Neural progenitor cell (in vitro differentiated cells): ENCODE data around the gene INSIG1. TPM values are rescaled to one million over a fixed set of nuclear protein-coding genes. Genes with fewer than 3 reads are reported as not detected.

Experiments used
- DNase-seq: peaks from one replicate; pipeline ENCODE4 v3.0.0-alpha.2; 2016; ENCODE audit warnings: low spot score
- H2AFZ ChIP-seq: fragments of 200-600 bp; sonication (generic); replicated peaks from 2 replicates; pipeline ENCODE4 v1.6.1; 2016; ENCODE audit warnings: antibody characterized with exemption
- H3F3A ChIP-seq: fragments of 200-600 bp; sonication (generic); 2 replicates; pipeline ENCODE4 v1.6.1; 2016; ENCODE audit warnings: antibody characterized with exemption, low read depth
- H3K27ac ChIP-seq: fragments of 200-600 bp; sonication (generic); 2 replicates; pipeline ENCODE4 v1.5.1; 2016; ENCODE audit warnings: mild to moderate bottlenecking
- H3K27me3 ChIP-seq: fragments of 200-600 bp; sonication (generic); 2 replicates; pipeline ENCODE4 v1.6.1; 2016; ENCODE audit warnings: mild to moderate bottlenecking, moderate library complexity
- H3K36me3 ChIP-seq: fragments of 200-600 bp; sonication (generic); 2 replicates; pipeline ENCODE4 v1.5.1; 2016
- H3K4me1 ChIP-seq: fragments of 200-600 bp; sonication (generic); 2 replicates; pipeline ENCODE4 v1.6.1; 2016; ENCODE audit warnings: mixed run types
- H3K4me2 ChIP-seq: fragments of 200-600 bp; sonication (generic); 2 replicates; pipeline ENCODE4 v1.6.1; 2016
- H3K4me3 ChIP-seq: fragments of 200-600 bp; sonication (generic); 2 replicates; pipeline ENCODE4 v1.5.1; 2016
- H3K79me2 ChIP-seq: fragments of 200-600 bp; sonication (generic); 2 replicates; pipeline ENCODE4 v1.6.1; 2016; ENCODE audit warnings: low read depth
- H3K9ac ChIP-seq: fragments of 200-600 bp; sonication (generic); 2 replicates; pipeline ENCODE4 v1.6.1; 2016
- H3K9me3 ChIP-seq: fragments of 200-600 bp; sonication (generic); 2 replicates; pipeline ENCODE4 v1.5.1; 2016; ENCODE audit warnings: low read depth
- H4K20me1 ChIP-seq: fragments of 200-600 bp; sonication (generic); 2 replicates; pipeline ENCODE4 v1.6.1; 2016; ENCODE audit warnings: low read depth
- H3K27ac Mint-ChIP-seq: 3 replicates; pipeline ENCODE4 v1.8.0; 2021; ENCODE audit warnings: mixed read lengths
- H3K27me3 Mint-ChIP-seq: 2 replicates; pipeline ENCODE4 v1.8.0; 2022; ENCODE audit warnings: low read depth, mild to moderate bottlenecking, inconsistent platforms, moderate library complexity, mixed read lengths; ENCODE audit not compliant: insufficient read depth
- H3K36me3 Mint-ChIP-seq: 3 replicates; pipeline ENCODE4 v1.8.0; 2021; ENCODE audit warnings: mixed read lengths
- H3K4me1 Mint-ChIP-seq: 3 replicates; pipeline ENCODE4 v1.8.0; 2021; ENCODE audit warnings: mixed read lengths
- H3K4me3 Mint-ChIP-seq: 3 replicates; pipeline ENCODE4 v1.8.0; 2021; ENCODE audit warnings: mild to moderate bottlenecking, moderate library complexity, mixed read lengths
- H3K9me3 Mint-ChIP-seq: 3 replicates; pipeline ENCODE4 v1.8.0; 2020; ENCODE audit warnings: mixed read lengths
- CTCF ChIP-seq: fragments of 200-600 bp; sonication (generic); IDR thresholded peaks from 2 replicates; pipeline ENCODE4 v1.5.1; 2017; ENCODE audit warnings: antibody characterized with exemption, mild to moderate bottlenecking
- EZH2 ChIP-seq: fragments of 200-600 bp; sonication (generic); IDR thresholded peaks from 2 replicates; pipeline ENCODE4 v1.6.1; 2017; ENCODE audit warnings: antibody characterized with exemption, mild to moderate bottlenecking, moderate library complexity
- EZH2phosphoT487 ChIP-seq: fragments of 200-600 bp; sonication (generic); IDR thresholded peaks from 2 replicates; pipeline ENCODE4 v1.6.1; 2017; ENCODE audit warnings: antibody characterized with exemption
- total RNA-seq: library from RNA; depleted of rRNA; stranded (reverse); fragments of >200 nt; gene quantifications from 2 replicates; pipeline ENCODE4 v1.2.3, GENCODE V29; 2015; ENCODE audit warnings: low replicate concordance

INSIG1 gene
- total RNA-seq, 1 donor from 2014 or later, result 94.3 TPM

GRCh38 chr7:155322530-155322929, 24.9 kb downstream of the INSIG1 start:
- Histone ChIP-seq H3K4me2 (no peak overlapping the region), H3K9me3 (no peaks in the 10 kb centered on the region), H3K9ac (no peak overlapping the region), H3K36me3 (no peaks in the 10 kb centered on the region), H3K27ac (no peak overlapping the region), H3K79me2 (no peaks in the 10 kb centered on the region), H3K27me3 (no peaks in the 10 kb centered on the region), H4K20me1 (no peaks in the 10 kb centered on the region), H3F3A (no peaks in the 10 kb centered on the region), H3K4me3 (no peak overlapping the region), H3K4me1 (no peaks in the 10 kb centered on the region), H2AFZ (no peak overlapping the region)
- Mint-ChIP-seq H3K27me3 (peaks cover 3% of the 10 kb centered on the region), H3K36me3 (no peaks in the 10 kb centered on the region), H3K9me3 (no peaks in the 10 kb centered on the region), H3K4me3 (no peak overlapping the region), H3K4me1 (no peaks in the 10 kb centered on the region), H3K27ac (no peak overlapping the region)
- TF ChIP-seq CTCF (no peak), EZH2 (no peak), EZH2phosphoT487 (no peak)
- no peak for DNase-seq

GRCh38 chr7:155323001-155323638, 25.4 kb downstream of the INSIG1 start:
- no peaks in the 10 kb centered on the region for H3F3A ChIP-seq
- no peaks in the 10 kb centered on the region for H3K36me3 Mint-ChIP-seq
- H3K4me2 ChIP-seq, result no peak overlapping the region
- TF ChIP-seq EZH2 (no peak), EZH2phosphoT487 (no peak), CTCF (no peak)
- H3K79me2 ChIP-seq, result no peaks in the 10 kb centered on the region
- H3K27me3 ChIP-seq, result peaks cover 3% of the 10 kb centered on the region
- no peak overlapping the region for H3K4me3 ChIP-seq
- no peak for DNase-seq
- H3K9ac ChIP-seq, result no peak overlapping the region
- H3K27me3 Mint-ChIP-seq, result peaks cover 3% of the 10 kb centered on the region
- no peak overlapping the region for H3K27ac ChIP-seq
- no peaks in the 10 kb centered on the region for H3K4me1 ChIP-seq
- no peaks in the 10 kb centered on the region for H3K9me3 ChIP-seq
- no peaks in the 10 kb centered on the region for H3K36me3 ChIP-seq
- no peaks in the 10 kb centered on the region for H4K20me1 ChIP-seq
- no peak overlapping the region for H3K27ac Mint-ChIP-seq
- H2AFZ ChIP-seq, result no peak overlapping the region
- no peaks in the 10 kb centered on the region for H3K9me3 Mint-ChIP-seq
- no peak overlapping the region for H3K4me3 Mint-ChIP-seq
- H3K4me1 Mint-ChIP-seq, result no peaks in the 10 kb centered on the region

- TF ChIP-seq EZH2phosphoT487 (no peak), EZH2 (no peak), CTCF (no peak)
- Histone ChIP-seq H3K36me3 (no peaks in the 10 kb centered on the region), H3K4me2 (no peak overlapping the region), H3K79me2 (no peaks in the 10 kb centered on the region), H3F3A (no peaks in the 10 kb centered on the region), H3K27ac (no peak overlapping the region), H3K27me3 (peaks cover 6% of the 10 kb centered on the region), H2AFZ (no peak overlapping the region), H4K20me1 (no peaks in the 10 kb centered on the region), H3K4me3 (no peak overlapping the region), H3K9me3 (no peaks in the 10 kb centered on the region), H3K4me1 (no peaks in the 10 kb centered on the region), H3K9ac (no peak overlapping the region)
- Mint-ChIP-seq H3K27ac (no peak overlapping the region), H3K9me3 (no peaks in the 10 kb centered on the region), H3K36me3 (no peaks in the 10 kb centered on the region), H3K4me3 (no peak overlapping the region), H3K27me3 (peaks cover 3% of the 10 kb centered on the region), H3K4me1 (no peaks in the 10 kb centered on the region)
- no peak for DNase-seq
Measured at GRCh38 chr7:155324012-155324917, 26.6 kb downstream of the INSIG1 start.
